Stimulated activated CD4-positive, alpha-beta T cell treated with anti-CD3 and anti-CD28 coated beads, Interleukin-15, amount 100 ng/mL, for 1 hour (primary cell): ENCODE measurements around the gene SUN1.
"Not testable (repeated sequence)": the region's sequence is repeated elsewhere in the genome, so short reads cannot be mapped to it uniquely, and the experiment has no call there.

Experiments used
- DNase-seq, 2 donors: peaks; one replicate each; pipeline ENCODE4 v3.0.0-alpha.2; 2020; ENCODE audit warnings: low read depth in 1 of 2, low spot score in 1 of 2

Gene SUN1

GRCh38 chr7:832167-832967, at the start of gene SUN1:
Gene SUN1 (plus strand): TSS chr7:832476. CDS start chr7:832525, 49 bp downstream.
- DNase-seq, result peak; percentile 45

- DNase-seq, result no peak
Measured at GRCh38 chr7:782718-783449, 49.4 kb upstream of the SUN1 start.

- DNase-seq, result no peak
Measured at GRCh38 chr7:783556-784490, 48.5 kb upstream of the SUN1 start.

- no peak for DNase-seq
Measured at GRCh38 chr7:784971-785370, 47.3 kb upstream of the SUN1 start.

GRCh38 chr7:785416-785815, 46.9 kb upstream of the SUN1 start:
- DNase-seq, result no peak

GRCh38 chr7:786472-787255, 45.6 kb upstream of the SUN1 start:
- DNase-seq, result peak; percentile 45 to 61

- DNase-seq, result no peak
Measured at GRCh38 chr7:787332-788240, 44.7 kb upstream of the SUN1 start.

- no peak for DNase-seq
Measured at GRCh38 chr7:791519-791918, 40.8 kb upstream of the SUN1 start.

GRCh38 chr7:794207-794606, 38.1 kb upstream of the SUN1 start:
- DNase-seq, result no peak

- no peak for DNase-seq
Measured at GRCh38 chr7:794671-795329, 37.5 kb upstream of the SUN1 start.

GRCh38 chr7:796434-797169, 35.7 kb upstream of the SUN1 start:
- DNase-seq, result not testable (repeated sequence)

- no peak for DNase-seq
Measured at GRCh38 chr7:798921-799470, 33.3 kb upstream of the SUN1 start.

- no peak for DNase-seq
Measured at GRCh38 chr7:800692-801091, 31.6 kb upstream of the SUN1 start.

- DNase-seq, result not testable (repeated sequence)
Measured at GRCh38 chr7:801351-801750, 30.9 kb upstream of the SUN1 start.

- DNase-seq, result no peak
Measured at GRCh38 chr7:801940-802381, 30.3 kb upstream of the SUN1 start.

- DNase-seq, result no peak
Measured at GRCh38 chr7:802500-803242, 29.6 kb upstream of the SUN1 start.

- DNase-seq, result no peak
Measured at GRCh38 chr7:803243-803635, 29.0 kb upstream of the SUN1 start.
